Lower leg skin (tissue), 4 donors: Measurements from ENCODE around the gene WNT10A. TPM values are rescaled to one million over a fixed set of nuclear protein-coding genes. Genes with fewer than 3 reads are reported as not detected.
"Not testable (repeated sequence)": the region's sequence is repeated elsewhere in the genome, so short reads cannot be mapped to it uniquely, and the experiment has no call there.

Experiments used
- DNase-seq, 2 donors: peaks; one replicate each; pipeline ENCODE4 v3.0.0-alpha.2; 2019; ENCODE audit warnings: low spot score in 2 of 2
- H3K4me3 ChIP-seq: fragments of 200-600 bp; sonication (generic); 2 replicates; pipeline ENCODE4 v1.5.1; 2017; ENCODE audit warnings: mild to moderate bottlenecking, low read depth; ENCODE audit not compliant: poor library complexity, severe bottlenecking
- POLR2A ChIP-seq, 2 donors: fragments of 450-650 bp; IDR thresholded peaks; one replicate each; pipeline ENCODE4 v1.6.1; 2016 to 2017; ENCODE audit warnings: antibody characterized with exemption in 2 of 2, mild to moderate bottlenecking in 1 of 2, moderate library complexity in 1 of 2
- WGBS, 2 donors: methylation state at CpG; one replicate each; pipeline ENCODE4 v1.1.5; 2018; 5-methylcytosine and 5-hydroxymethylcytosine counted together
- intact Hi-C: fragments of 100-400 bp; cut with DNase I; formaldehyde crosslinking; loops from one replicate; pipeline ENCODE4 v1.15.0; 2023; ENCODE audit warnings: low total_unique reads
- total RNA-seq, 4 donors: library from RNA; depleted of rRNA; stranded (reverse); fragments of >200 nt; gene quantifications; one replicate each; pipeline ENCODE4 v1.1.0, GENCODE V29; 2016
- TF ChIP-seq, protein P1 (sequence below), 3 donors: fragments of 450-650 bp; IDR thresholded peaks; one replicate each; pipeline ENCODE4 v1.5.1; 2016; ENCODE audit warnings: antibody characterized with exemption in 3 of 3, mild to moderate bottlenecking in 3 of 3, moderate library complexity in 2 of 3

The WNT10A gene
- total RNA-seq, 4 donors from 2014 or later = 10.0 to 16.5 (median 15.2) TPM

GRCh38 chr2:218920504-218920903 is 39.9 kb downstream of the WNT10A start:
- intact Hi-C loops = no loop called here
- WGBS, 2 donors = 88 to 94% methylated on average over 1 of the region's 1 CpG
- TF ChIP-seq, protein P1, sequence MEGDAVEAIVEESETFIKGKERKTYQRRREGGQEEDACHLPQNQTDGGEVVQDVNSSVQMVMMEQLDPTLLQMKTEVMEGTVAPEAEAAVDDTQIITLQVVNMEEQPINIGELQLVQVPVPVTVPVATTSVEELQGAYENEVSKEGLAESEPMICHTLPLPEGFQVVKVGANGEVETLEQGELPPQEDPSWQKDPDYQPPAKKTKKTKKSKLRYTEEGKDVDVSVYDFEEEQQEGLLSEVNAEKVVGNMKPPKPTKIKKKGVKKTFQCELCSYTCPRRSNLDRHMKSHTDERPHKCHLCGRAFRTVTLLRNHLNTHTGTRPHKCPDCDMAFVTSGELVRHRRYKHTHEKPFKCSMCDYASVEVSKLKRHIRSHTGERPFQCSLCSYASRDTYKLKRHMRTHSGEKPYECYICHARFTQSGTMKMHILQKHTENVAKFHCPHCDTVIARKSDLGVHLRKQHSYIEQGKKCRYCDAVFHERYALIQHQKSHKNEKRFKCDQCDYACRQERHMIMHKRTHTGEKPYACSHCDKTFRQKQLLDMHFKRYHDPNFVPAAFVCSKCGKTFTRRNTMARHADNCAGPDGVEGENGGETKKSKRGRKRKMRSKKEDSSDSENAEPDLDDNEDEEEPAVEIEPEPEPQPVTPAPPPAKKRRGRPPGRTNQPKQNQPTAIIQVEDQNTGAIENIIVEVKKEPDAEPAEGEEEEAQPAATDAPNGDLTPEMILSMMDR (IDR thresholded peaks at IDR 0.05) = no peak
- TF ChIP-seq POLR2A (IDR thresholded peaks at IDR 0.05) = no peak
- DNase-seq = no peak
- no peak overlapping the region for H3K4me3 ChIP-seq

DNA sequence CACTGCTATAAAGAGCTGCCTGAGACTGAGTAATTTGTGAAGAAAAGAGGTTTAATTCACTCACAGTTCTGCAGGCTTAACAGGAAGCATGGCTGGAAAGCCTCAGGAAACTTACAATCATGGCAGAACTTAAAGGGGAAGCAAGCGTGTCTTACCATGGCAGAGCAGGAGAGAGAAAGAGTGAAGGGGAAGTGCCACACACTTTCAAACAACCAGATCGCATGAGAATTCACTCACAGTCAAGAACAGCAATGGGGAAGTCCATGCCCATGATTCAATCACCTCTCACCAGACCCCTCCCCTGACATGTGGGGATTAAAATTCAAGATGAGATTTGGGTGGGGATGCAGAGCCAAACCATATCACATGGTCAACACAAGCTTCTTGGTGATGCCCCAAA is 44.1 kb downstream of the WNT10A start:
- no peak for DNase-seq
- no peak overlapping the region for H3K4me3 ChIP-seq
- WGBS, 2 donors = 83 to 86% methylated on average over 2 of the region's 2 CpGs
- TF ChIP-seq, protein P1 (IDR thresholded peaks at IDR 0.05) = no peak
- intact Hi-C loops = no loop called here

- no peak overlapping the region for H3K4me3 ChIP-seq
- 59 to 62% methylated on average over 2 of the region's 2 CpGs for WGBS, 2 donors
- DNase-seq = no peak
- intact Hi-C loops = no loop called here
- TF ChIP-seq POLR2A (IDR thresholded peaks at IDR 0.05) = no peak
- TF ChIP-seq, protein P1 (IDR thresholded peaks at IDR 0.05) = no peak
Observed at GRCh38 chr2:218925434-218925833, 44.8 kb downstream of the WNT10A start.

DNA sequence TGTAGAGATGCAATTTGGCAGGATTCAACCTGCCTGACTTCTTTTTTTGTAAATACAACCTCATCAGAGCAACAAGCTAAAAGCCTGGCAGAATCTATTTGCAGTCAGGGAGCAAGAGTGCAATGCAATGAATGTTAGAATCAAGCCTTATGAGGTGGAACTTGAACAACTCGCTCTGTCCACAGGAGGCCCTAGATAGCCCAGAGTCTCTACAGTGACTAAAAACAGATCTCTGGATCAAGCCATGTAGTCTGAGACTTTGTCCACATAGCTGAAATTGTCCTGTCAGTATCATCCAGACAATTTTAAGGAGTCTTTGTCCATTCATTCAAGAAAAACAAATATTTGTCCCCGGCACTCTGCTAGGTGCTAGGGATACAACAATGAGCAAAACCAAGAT is 46.8 kb downstream of the WNT10A start:
- intact Hi-C loops = no loop called here
- no peak overlapping the region for H3K4me3 ChIP-seq
- WGBS, 2 donors = 61 to 64% methylated on average over 2 of the region's 2 CpGs
- TF ChIP-seq POLR2A (IDR thresholded peaks at IDR 0.05) = no peak
- no peak for DNase-seq

GRCh38 chr2:218927876-218928275 is 47.2 kb downstream of the WNT10A start:
- 62 to 72% methylated on average over 4 of the region's 4 CpGs for WGBS, 2 donors

DNA sequence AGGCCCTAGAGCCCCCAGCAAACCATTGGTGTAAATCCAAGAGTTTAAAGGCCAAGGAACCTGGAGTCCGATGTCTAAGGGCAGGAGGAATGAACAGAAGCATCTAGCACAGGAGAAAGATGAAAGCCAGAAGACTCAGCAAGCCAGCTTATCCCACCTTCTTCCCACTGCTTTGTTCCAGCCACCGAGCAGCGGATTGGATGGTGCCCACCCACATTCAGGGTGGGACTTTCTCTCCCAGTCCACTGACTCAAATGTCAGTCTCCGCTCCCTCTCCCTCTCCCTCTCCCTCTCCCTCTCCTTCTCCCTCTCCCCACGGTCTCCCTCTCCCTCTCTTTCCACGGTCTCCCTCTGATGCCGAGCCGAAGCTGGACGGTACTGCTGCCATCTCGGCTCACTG is 49.8 kb downstream of the WNT10A start:
- intact Hi-C loops, DNase-seq, H3K4me3 ChIP-seq: not testable (repeated sequence)
- 93 to 94% methylated on average over 10 of the region's 10 CpGs for WGBS, 2 donors

More at GRCh38 chr2:218927876-218928275, 47.2 kb downstream of the WNT10A start:
- intact Hi-C loops = no loop called here
- no peak for DNase-seq
- TF ChIP-seq POLR2A (IDR thresholded peaks at IDR 0.05) = no peak
- TF ChIP-seq, protein P1 (IDR thresholded peaks at IDR 0.05) = no peak
- H3K4me3 ChIP-seq = no peak overlapping the region

GRCh38 chr2:218931751-218932150 is 51.1 kb downstream of the WNT10A start:
- intact Hi-C loops, DNase-seq, H3K4me3 ChIP-seq: not testable (repeated sequence)
- 89% methylated on average over 10 to 14 of the region's 25 CpGs for WGBS, 2 donors

Other genes starting within 250 kb of the WNT10A start
- 10 to 100 TPM; 15.2 to 31.1 (median 20.1) TPM for gene ZNF142, start 221.2 kb upstream of the WNT10A start, total RNA-seq
- 10 to 100 TPM; 19.1 to 45.0 (median 31.5) TPM for gene BCS1L, start 221.2 kb upstream of the WNT10A start, total RNA-seq
- gene RNF25, start 208.8 kb upstream of the WNT10A start, total RNA-seq = 10 to 100 TPM; 21.2 to 38.2 (median 21.7) TPM
- gene STK36, start 208.8 kb upstream of the WNT10A start, total RNA-seq = 10 to 100 TPM in 2 of 4 donors, 1 to 10 TPM in 2; 7.4 to 21.1 (median 12.3) TPM
- 10 to 100 TPM in 3 of 4 donors, 1 to 10 TPM in 1; 4.4 to 19.4 (median 17.4) TPM for gene TTLL4, start 170.0 kb upstream of the WNT10A start, total RNA-seq
- gene CYP27A1, start 98.7 kb upstream of the WNT10A start, total RNA-seq = 10 to 100 TPM; 12.9 to 35.2 (median 21.8) TPM
- gene PRKAG3, start 49.0 kb upstream of the WNT10A start, total RNA-seq = under 1 TPM in 1 of 4 donors, not detected in 3; 0.32 TPM
- 1 to 10 TPM; 1.3 to 5.5 (median 3.7) TPM for gene WNT6, start 21.0 kb upstream of the WNT10A start, total RNA-seq
- not detected for gene CDK5R2, start 78.8 kb downstream of the WNT10A start, total RNA-seq
- gene FEV, start 104.3 kb downstream of the WNT10A start, total RNA-seq = not detected
- gene CRYBA2, start 112.6 kb downstream of the WNT10A start, total RNA-seq = not detected
- gene CFAP65, start 160.7 kb downstream of the WNT10A start, total RNA-seq = not detected
- under 1 TPM in 1 of 4 donors, not detected in 3; 0.30 TPM for gene IHH, start 180.1 kb downstream of the WNT10A start, total RNA-seq